ENCODE data around the gene ABTB2. TPM values are rescaled to one million over a fixed set of nuclear protein-coding genes. Genes with fewer than 3 reads are reported as not detected.

Gene ABTB2
- total and polyA plus RNA-seq, 4 donors, result 0.73 to 3.3 (median 2.7) TPM

- Histone ChIP-seq H3K27me3 (ENCODE audit: control insufficient read depth in 3 of 3, insufficient read depth in 3 of 3, low read length in 2 of 3) (no peaks in the 10 kb centered on the region), H3K27ac (ENCODE audit: low read depth in 1 of 2, low read length in 1 of 2) (no peak overlapping the region), H3K4me3 (no peak overlapping the region), H3K36me3 (ENCODE audit: control insufficient read depth in 4 of 4, insufficient read depth in 4 of 4, low read length in 4 of 4) (peaks cover 45 to 64% (median 52%) of the 10 kb centered on the region in 4 donors), H3K9me3 (ENCODE audit: control insufficient read depth in 4 of 4, insufficient read depth in 3 of 4, low read length in 3 of 4) (no peaks in the 10 kb centered on the region), H3K9ac (ENCODE audit: insufficient read depth in 1 of 2, low read length in 2 of 2) (no peak overlapping the region), H3K4me1 (ENCODE audit: control insufficient read depth in 5 of 5, insufficient read depth in 5 of 5, low read length in 5 of 5) (no peaks in the 10 kb centered on the region)
- ATAC-seq (ENCODE audit: insufficient read depth, low FRiP score), result no peak
- no peak for TF ChIP-seq CTCF (IDR thresholded peaks at IDR 0.05; ENCODE audit: control extremely low read depth, extremely low read depth)
- DNase-seq, result no peak
- whole genome bisulfite sequencing, 2 donors, result 95 to 96% methylated on average over 4 of the region's 4 CpGs
Observed at GRCh38 chr11:34120651-34121050, 237.2 kb downstream of the ABTB2 start.

GRCh38 chr11:34114471-34114870 lies 243.3 kb downstream of the ABTB2 start:
- DNase-seq, result no peak
- Histone ChIP-seq H3K27me3 (ENCODE audit: control insufficient read depth in 3 of 3, insufficient read depth in 3 of 3, low read length in 2 of 3) (no peaks in the 10 kb centered on the region), H3K4me3 (no peak overlapping the region), H3K9ac (ENCODE audit: insufficient read depth in 1 of 2, low read length in 2 of 2) (no peak overlapping the region), H3K27ac (ENCODE audit: low read depth in 1 of 2, low read length in 1 of 2) (no peak overlapping the region), H3K36me3 (ENCODE audit: control insufficient read depth in 4 of 4, insufficient read depth in 4 of 4, low read length in 4 of 4) (peaks cover 53 to 61% (median 60%) of the 10 kb centered on the region in 4 donors), H3K9me3 (ENCODE audit: control insufficient read depth in 4 of 4, insufficient read depth in 3 of 4, low read length in 3 of 4) (no peaks in the 10 kb centered on the region), H3K4me1 (ENCODE audit: control insufficient read depth in 5 of 5, insufficient read depth in 5 of 5, low read length in 5 of 5) (peaks cover 0 to 7% (median 0%) of the 10 kb centered on the region in 5 donors)
- WGBS, 2 donors, result 82 to 91% methylated on average over 5 of the region's 5 CpGs
- TF ChIP-seq CTCF (IDR thresholded peaks at IDR 0.05; ENCODE audit: control extremely low read depth, extremely low read depth), result no peak
- ATAC-seq (ENCODE audit: insufficient read depth, low FRiP score), result no peak

- no peaks in the 10 kb centered on the region for H3K9me3 ChIP-seq (ENCODE audit: control insufficient read depth in 4 of 4, insufficient read depth in 3 of 4, low read length in 3 of 4)
- ATAC-seq (ENCODE audit: insufficient read depth, low FRiP score) (no peak), DNase-seq (no peak)
- no peaks in the 10 kb centered on the region for H3K27me3 ChIP-seq (ENCODE audit: control insufficient read depth in 3 of 3, insufficient read depth in 3 of 3, low read length in 2 of 3)
- 94 to 97% methylated on average over 2 of the region's 2 CpGs for WGBS, 2 donors
- peaks cover 50 to 62% (median 61%) of the 10 kb centered on the region in 4 donors for H3K36me3 ChIP-seq (ENCODE audit: control insufficient read depth in 4 of 4, insufficient read depth in 4 of 4, low read length in 4 of 4)
- H3K4me3 ChIP-seq, result no peak overlapping the region
- no peak overlapping the region for H3K27ac ChIP-seq (ENCODE audit: low read depth in 1 of 2, low read length in 1 of 2)
- H3K9ac ChIP-seq (ENCODE audit: insufficient read depth in 1 of 2, low read length in 2 of 2), result no peak overlapping the region
- peaks cover 0 to 7% (median 0%) of the 10 kb centered on the region in 5 donors for H3K4me1 ChIP-seq (ENCODE audit: control insufficient read depth in 5 of 5, insufficient read depth in 5 of 5, low read length in 5 of 5)
- TF ChIP-seq CTCF (IDR thresholded peaks at IDR 0.05; ENCODE audit: control extremely low read depth, extremely low read depth), result no peak
Observed at GRCh38 chr11:34114014-34114413, 243.8 kb downstream of the ABTB2 start.

- Histone ChIP-seq H3K4me1 (ENCODE audit: control insufficient read depth in 5 of 5, insufficient read depth in 5 of 5, low read length in 5 of 5) (peaks cover 0 to 7% (median 2%) of the 10 kb centered on the region in 5 donors), H3K9ac (ENCODE audit: insufficient read depth in 1 of 2, low read length in 2 of 2) (no peak overlapping the region), H3K36me3 (ENCODE audit: control insufficient read depth in 4 of 4, insufficient read depth in 4 of 4, low read length in 4 of 4) (peaks cover 42 to 57% (median 46%) of the 10 kb centered on the region in 4 donors), H3K9me3 (ENCODE audit: control insufficient read depth in 4 of 4, insufficient read depth in 3 of 4, low read length in 3 of 4) (no peaks in the 10 kb centered on the region), H3K4me3 (no peak overlapping the region), H3K27me3 (ENCODE audit: control insufficient read depth in 3 of 3, insufficient read depth in 3 of 3, low read length in 2 of 3) (no peaks in the 10 kb centered on the region), H3K27ac (ENCODE audit: low read depth in 1 of 2, low read length in 1 of 2) (no peak overlapping the region)
- 84 to 92% methylated on average over 6 of the region's 6 CpGs for WGBS, 2 donors
- DNase-seq (peak in 2 of 3 donors; percentile 32 to 51), ATAC-seq (ENCODE audit: insufficient read depth, low FRiP score) (no peak)
- TF ChIP-seq CTCF (IDR thresholded peaks at IDR 0.05; ENCODE audit: control extremely low read depth, extremely low read depth), result no peak
Observed at GRCh38 chr11:34111722-34112270, 246.0 kb downstream of the ABTB2 start.
